HL-60 (cell line): ENCODE results near the gene JOSD1.

ENCODE experiments used
- CTCF ChIP-seq: IDR thresholded peaks from one replicate; pipeline ENCODE4 v1.5.1; 2011; ENCODE audit warnings: low read length, control low read depth, inconsistent platforms; ENCODE audit not compliant: insufficient read depth
- GABPA ChIP-seq: IDR thresholded peaks from 2 replicates; pipeline ENCODE4 v1.6.1; 2012; ENCODE audit warnings: low read depth
- POLR2AphosphoS5 ChIP-seq: IDR thresholded peaks from 2 replicates; pipeline ENCODE4 v1.6.1; 2012; ENCODE audit warnings: low read depth
- REST ChIP-seq: IDR thresholded peaks from 2 replicates; pipeline ENCODE4 v1.6.1; 2012; ENCODE audit warnings: low read depth; ENCODE audit not compliant: insufficient replicate concordance

GRCh38 chr22:38733724-38734381 lies 33.1 kb upstream of the JOSD1 start:
- TF ChIP-seq CTCF (no peak), POLR2AphosphoS5 (0 out of 2 replicates have a peak, but pooled peaks have one; percentile 7), REST (no peak), GABPA (no peak)
